ENCODE results near the gene ANKS4B. TPM values are rescaled to one million over a fixed set of nuclear protein-coding genes. Genes with fewer than 3 reads are reported as not detected.
"Not testable (repeated sequence)": the region's sequence is repeated elsewhere in the genome, so short reads cannot be mapped to it uniquely, and the experiment has no call there.

Gene ANKS4B, protein sequence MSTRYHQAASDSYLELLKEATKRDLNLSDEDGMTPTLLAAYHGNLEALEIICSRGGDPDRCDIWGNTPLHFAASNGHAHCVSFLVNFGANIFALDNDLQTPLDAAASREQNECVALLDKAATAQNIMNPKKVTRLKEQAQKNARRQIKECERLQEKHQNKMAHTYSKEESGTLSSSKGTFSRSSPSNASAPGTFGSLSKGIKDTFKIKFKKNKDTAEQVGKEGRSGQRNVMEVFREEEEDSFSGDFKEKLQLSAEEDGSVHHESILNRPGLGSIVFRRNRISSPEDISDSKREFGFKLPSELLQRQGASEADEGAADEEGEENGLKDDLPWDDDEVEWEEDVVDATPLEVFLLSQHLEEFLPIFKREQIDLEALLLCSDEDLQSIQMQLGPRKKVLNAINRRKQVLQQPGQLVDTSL
- total RNA-seq = under 1 TPM in 7 of 8 experiments, not detected in 1; 0.05 to 0.43 (median 0.10) TPM

DNA sequence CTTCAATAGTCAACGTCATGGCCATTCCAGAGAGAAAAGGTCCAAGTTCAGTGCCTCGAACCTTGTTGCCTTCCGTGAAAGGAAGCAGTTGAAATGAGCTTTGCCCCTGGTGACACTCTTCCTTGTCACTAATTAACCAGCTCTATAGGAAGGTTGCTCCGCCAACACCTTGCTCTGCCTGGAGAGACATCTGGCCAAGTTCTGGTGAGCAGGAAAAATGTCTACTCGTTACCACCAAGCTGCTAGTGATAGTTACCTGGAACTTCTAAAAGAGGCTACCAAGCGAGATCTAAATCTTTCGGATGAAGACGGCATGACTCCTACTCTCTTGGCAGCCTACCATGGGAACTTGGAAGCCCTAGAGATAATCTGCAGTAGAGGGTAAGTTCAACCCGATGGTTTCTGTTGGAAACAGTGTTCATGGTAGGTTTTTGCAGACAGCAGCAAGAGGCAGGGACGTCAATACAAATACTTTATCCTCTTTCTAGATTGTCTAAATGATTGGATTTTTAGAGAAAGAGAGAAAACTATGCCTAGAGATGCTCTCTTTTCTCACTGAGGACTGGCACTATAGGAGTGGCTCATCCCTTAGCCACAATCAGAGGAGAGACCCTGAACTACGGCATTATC is at the start of gene ANKS4B:
Gene ANKS4B (plus strand): TSS at position 179 of the 630 bp plus-strand sequence. CDS start 39 bp downstream, at position 218.
- 37 to 91% (median 79%) methylated on average over 1 to 7 of the region's 11 CpGs; no CpG with 5 or more reads in 1 of the 10 experiments for WGBS, 10 experiments
- Histone ChIP-seq H3K27ac (no peak within 1 kb of the TSS), H3K4me3 (no peak within 1 kb of the TSS), H3K4me1 (replicated peaks in 1 of 2) (no peaks in the 10 kb centered on the region)
- in situ Hi-C loops (cut with MboI; ENCODE audit: low pct_unique_long_range_greater_than_20kb in 2 of 9, low sequenced_read_pairs in 9 of 9, unreplicated experiment in 9 of 9) = no loop called here
- ATAC-seq (replicated peaks in 6 of 8) = no peak

DNA sequence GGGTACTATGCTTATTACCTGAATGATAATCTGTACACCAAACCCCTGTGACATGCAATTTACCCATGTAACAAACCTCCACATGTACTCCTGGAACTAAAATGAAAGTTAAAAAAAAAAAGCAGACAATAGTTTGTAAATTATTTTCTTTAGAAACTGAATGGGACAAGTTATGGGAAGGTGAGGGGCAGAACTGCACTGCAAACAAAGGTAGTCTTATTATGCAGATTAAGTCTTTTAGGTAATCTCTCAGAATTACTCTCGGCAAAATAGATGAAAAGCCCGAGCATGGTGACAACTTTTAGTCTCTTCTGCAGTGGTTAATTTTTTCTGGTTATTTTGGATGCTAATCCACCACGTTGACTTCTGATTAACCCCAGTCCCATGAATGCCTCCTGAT is 49.5 kb upstream of the ANKS4B start:
- no peak for ATAC-seq (replicated peaks in 6 of 8)
- in situ Hi-C loops (cut with MboI; ENCODE audit: low pct_unique_long_range_greater_than_20kb in 2 of 9, low sequenced_read_pairs in 9 of 9, unreplicated experiment in 9 of 9) = loop anchor here in 6 of 9 experiments (10.0 to 25.0 kb wide), 5 partner anchors 101 to 1153 kb away; partner anchors contain the start of gene CRYM (in 2 of the 6)
- 72 to 100% (median 84%) methylated on average over 1 to 3 of the region's 3 CpGs; no CpG with 5 or more reads in 3 of the 10 experiments for WGBS, 10 experiments
- H3K27ac ChIP-seq = no peak overlapping the region
- H3K4me3 ChIP-seq = no peak overlapping the region
- H3K4me1 ChIP-seq (replicated peaks in 1 of 2) = no peaks in the 10 kb centered on the region

DNA sequence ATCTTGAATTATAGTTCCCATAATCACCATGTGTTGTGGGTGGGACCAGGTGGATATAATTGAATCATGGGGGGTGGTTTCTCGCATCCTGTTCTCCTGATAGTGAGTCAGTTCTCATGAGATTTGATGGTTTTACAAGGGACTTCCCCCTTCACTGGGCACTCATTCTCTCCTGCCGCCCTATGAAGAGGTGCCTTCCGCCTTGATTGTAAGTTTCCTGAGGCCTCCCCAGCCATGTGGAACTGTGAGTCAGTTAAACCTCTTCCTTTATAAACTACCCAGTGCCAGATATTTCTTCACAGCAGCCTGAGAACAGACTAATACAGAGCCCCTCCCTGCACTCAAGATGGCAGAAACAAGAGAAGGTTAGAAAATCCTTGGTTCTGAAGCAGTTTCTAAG is 48.7 kb upstream of the ANKS4B start:
- in situ Hi-C loops (cut with MboI; ENCODE audit: low pct_unique_long_range_greater_than_20kb in 2 of 9, low sequenced_read_pairs in 9 of 9, unreplicated experiment in 9 of 9) = loop anchor here in 6 of 9 experiments (10.0 to 25.0 kb wide), 5 partner anchors 100 to 1152 kb away; partner anchors contain the start of gene CRYM (in 2 of the 6)
- WGBS, 10 experiments = 0 to 100% (median 83%) methylated on average over 1 to 3 of the region's 3 CpGs; no CpG with 5 or more reads in 3 of the 10 experiments
- peak in 2 of 8 experiments; percentile 13 to 52 for ATAC-seq (replicated peaks in 6 of 8)

DNA sequence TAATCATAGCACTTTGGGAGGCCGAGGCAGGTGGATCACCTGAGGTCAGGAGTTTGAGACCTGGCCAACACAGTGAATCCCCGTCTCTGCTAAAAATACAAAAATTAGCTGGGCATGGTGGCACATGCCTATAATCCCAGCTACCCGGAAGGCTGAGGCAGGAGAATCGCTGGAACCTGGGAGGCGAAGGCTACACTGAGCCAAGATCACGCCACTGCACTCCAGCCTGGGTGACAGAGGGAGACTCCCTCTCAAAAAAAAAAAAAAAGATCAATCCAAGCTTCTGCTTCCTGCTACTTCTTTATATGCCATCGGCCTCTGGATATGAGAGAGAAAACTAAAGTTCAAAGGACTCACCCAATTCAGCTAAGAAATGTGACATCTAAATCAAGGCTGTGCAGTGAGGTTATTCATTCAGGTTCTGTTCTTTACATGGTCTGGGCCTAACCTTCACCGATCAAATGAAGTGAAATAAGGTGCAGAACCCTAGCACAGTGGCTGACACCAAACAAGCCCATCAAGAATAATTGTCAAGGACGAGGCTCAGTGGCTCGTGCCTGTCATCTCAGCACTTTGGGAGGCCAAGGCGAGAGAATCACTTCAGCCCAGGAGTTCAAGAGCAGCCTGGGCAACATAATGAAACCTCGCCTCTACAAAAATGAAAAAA is 47.7 kb upstream of the ANKS4B start:
- ATAC-seq (replicated peaks in 6 of 8) = no peak
- in situ Hi-C loops (cut with MboI; ENCODE audit: low pct_unique_long_range_greater_than_20kb in 2 of 9, low sequenced_read_pairs in 9 of 9, unreplicated experiment in 9 of 9) = loop anchor here in 6 of 9 experiments (10.0 to 25.0 kb wide), 5 partner anchors 99 to 1152 kb away; partner anchors contain the start of gene CRYM (in 2 of the 6)
- no peak overlapping the region for H3K27ac ChIP-seq
- H3K4me1 ChIP-seq (replicated peaks in 1 of 2) = no peaks in the 10 kb centered on the region
- 67 to 100% (median 86%) methylated on average over 1 to 11 of the region's 12 CpGs; no CpG with 5 or more reads in 2 of the 10 experiments for WGBS, 10 experiments
- H3K4me3 ChIP-seq = no peak overlapping the region

More for the DNA sequence above, 48.7 kb upstream of the ANKS4B start:
- H3K4me1 ChIP-seq (replicated peaks in 1 of 2) = no peaks in the 10 kb centered on the region
- H3K27ac ChIP-seq = no peak overlapping the region
- no peak overlapping the region for H3K4me3 ChIP-seq

DNA sequence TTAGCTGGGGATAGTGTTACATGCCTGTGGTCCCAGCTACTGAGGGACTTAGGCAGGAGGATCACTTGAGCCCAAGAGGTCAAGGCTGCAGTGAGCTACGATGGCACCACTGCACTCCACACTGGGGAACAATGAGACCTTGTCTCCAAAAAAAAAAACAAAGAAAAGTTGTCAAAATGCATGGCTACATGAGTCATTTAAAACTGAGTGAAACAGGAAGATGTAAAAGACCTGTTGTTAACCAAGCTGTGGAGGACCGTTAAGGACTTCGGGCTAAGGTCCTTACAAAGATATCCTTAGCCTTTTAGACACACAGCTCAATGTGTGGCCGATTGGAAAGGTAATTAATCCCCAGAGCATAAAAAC is 47.2 kb upstream of the ANKS4B start:
- H3K27ac ChIP-seq = no peak overlapping the region
- H3K4me3 ChIP-seq = no peak overlapping the region
- no peak for ATAC-seq (replicated peaks in 6 of 8)
- in situ Hi-C loops (cut with MboI; ENCODE audit: low pct_unique_long_range_greater_than_20kb in 2 of 9, low sequenced_read_pairs in 9 of 9, unreplicated experiment in 9 of 9) = loop anchor here in 6 of 9 experiments (10.0 to 25.0 kb wide), 5 partner anchors 98 to 1151 kb away; partner anchors contain the start of gene CRYM (in 2 of the 6)
- H3K4me1 ChIP-seq (replicated peaks in 1 of 2) = no peaks in the 10 kb centered on the region
- 42 to 83% (median 60%) methylated on average over 2 to 4 of the region's 4 CpGs; no CpG with 5 or more reads in 1 of the 10 experiments for WGBS, 10 experiments

DNA sequence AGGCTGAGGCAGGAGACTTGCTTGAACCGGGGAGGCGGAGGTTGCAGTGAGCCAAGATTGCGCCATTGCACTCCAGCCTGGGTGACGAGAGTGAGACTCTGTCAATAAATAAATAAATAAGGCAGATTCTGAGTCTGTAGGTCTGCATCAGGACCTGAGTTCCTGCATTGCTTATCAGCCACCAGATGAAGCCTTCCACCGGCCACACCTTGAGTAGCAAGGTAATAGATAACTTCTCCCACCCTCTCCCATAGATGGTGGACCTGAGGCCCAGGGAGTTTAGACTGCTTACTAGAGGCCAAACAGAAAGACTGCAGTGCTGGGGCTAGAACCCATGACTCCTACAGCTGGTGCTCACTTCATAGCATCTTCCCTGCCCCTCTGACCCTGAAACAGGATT is 44.2 kb upstream of the ANKS4B start:
- ATAC-seq (replicated peaks in 6 of 8) = no peak
- Histone ChIP-seq H3K27ac (no peak overlapping the region), H3K4me1 (replicated peaks in 1 of 2) (no peaks in the 10 kb centered on the region), H3K4me3 (no peak overlapping the region)
- in situ Hi-C loops (cut with MboI; ENCODE audit: low pct_unique_long_range_greater_than_20kb in 2 of 9, low sequenced_read_pairs in 9 of 9, unreplicated experiment in 9 of 9) = loop anchor here in 6 of 9 experiments (10.0 to 25.0 kb wide), 5 partner anchors 95 to 1148 kb away; partner anchors contain the start of gene CRYM (in 2 of the 6)
- 40 to 100% (median 80%) methylated on average over 1 to 4 of the region's 5 CpGs; no CpG with 5 or more reads in 5 of the 10 experiments for WGBS, 10 experiments

DNA sequence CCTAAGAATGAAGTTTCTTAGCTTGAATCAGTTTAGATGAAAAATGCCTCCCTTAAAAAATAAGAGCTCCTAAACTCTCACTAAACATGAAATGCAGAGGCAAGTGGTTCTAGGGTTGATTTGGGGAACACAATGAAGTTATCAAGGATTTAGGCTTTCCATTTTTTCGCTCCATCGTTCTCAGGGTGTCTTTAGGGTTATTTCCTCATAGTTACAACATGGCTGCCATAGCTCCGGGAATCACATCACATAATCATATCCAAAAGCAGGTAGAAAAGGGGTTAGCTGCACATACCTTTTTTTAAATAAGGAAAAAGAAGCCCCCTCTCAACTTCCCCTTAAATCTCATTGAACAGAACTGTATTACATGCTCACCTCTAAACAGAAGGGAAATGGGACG is 43.5 kb upstream of the ANKS4B start:
- in situ Hi-C loops (cut with MboI; ENCODE audit: low pct_unique_long_range_greater_than_20kb in 2 of 9, low sequenced_read_pairs in 9 of 9, unreplicated experiment in 9 of 9) = loop anchor here in 3 of 9 experiments (25.0 kb wide), 2 partner anchors 97 to 1147 kb away; partner anchors contain the start of gene CRYM (in 2 of the 3)
- no peak overlapping the region for H3K27ac ChIP-seq
- ATAC-seq (replicated peaks in 6 of 8) = no peak
- no peaks in the 10 kb centered on the region for H3K4me1 ChIP-seq (replicated peaks in 1 of 2)
- 70 to 100% (median 80%) methylated on average over 2 to 4 of the region's 4 CpGs; no CpG with 5 or more reads in 2 of the 10 experiments for WGBS, 10 experiments
- no peak overlapping the region for H3K4me3 ChIP-seq

DNA sequence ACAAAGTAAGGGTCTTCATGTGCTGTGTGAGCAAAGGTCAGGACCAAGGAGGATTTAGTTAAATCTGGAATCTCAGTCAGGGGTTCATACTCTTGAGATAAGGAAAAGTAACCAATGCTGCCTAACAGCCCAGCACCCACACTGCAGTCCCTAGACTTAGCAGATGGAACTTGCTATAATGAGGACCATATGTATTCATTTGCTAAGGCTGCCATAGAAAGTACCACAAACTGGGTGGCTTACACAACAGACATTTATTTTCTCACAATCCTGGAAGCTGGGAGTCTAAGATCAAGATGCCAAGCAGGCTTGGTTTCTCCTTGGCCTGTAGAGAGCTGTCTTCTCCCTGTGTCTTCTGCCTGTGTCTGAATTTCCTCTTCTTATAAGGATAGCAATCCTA is 42.9 kb upstream of the ANKS4B start:
- H3K27ac ChIP-seq = no peak overlapping the region
- in situ Hi-C loops (cut with MboI; ENCODE audit: low pct_unique_long_range_greater_than_20kb in 2 of 9, low sequenced_read_pairs in 9 of 9, unreplicated experiment in 9 of 9) = loop anchor here in 3 of 9 experiments (25.0 kb wide), 2 partner anchors 97 to 1147 kb away; partner anchors contain the start of gene CRYM (in 2 of the 3)
- H3K4me1 ChIP-seq (replicated peaks in 1 of 2) = no peaks in the 10 kb centered on the region
- no peak for ATAC-seq (replicated peaks in 6 of 8)
- H3K4me3 ChIP-seq = no peak overlapping the region

DNA sequence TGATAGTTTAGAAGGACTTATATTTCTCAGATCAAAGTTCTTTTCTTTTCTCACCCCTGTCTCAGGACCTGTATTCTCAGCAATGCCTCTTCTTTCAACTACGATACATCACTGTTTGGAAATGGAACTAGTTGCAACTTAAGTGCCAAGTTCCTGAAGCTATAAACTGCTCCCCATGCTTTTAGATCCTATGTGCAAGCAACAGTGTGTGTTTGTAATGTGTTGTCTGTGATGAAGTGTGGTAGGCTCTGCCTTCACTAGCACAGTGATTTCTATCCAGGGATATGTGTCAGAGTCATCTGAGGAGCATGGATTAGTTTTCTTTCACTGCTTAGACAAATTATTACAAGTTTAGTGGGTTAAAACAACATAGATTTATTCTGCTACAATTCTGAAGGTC is 40.5 kb upstream of the ANKS4B start:
- H3K4me1 ChIP-seq (replicated peaks in 1 of 2) = no peaks in the 10 kb centered on the region
- H3K27ac ChIP-seq = no peak overlapping the region
- no peak for ATAC-seq (replicated peaks in 6 of 8)
- in situ Hi-C loops (cut with MboI; ENCODE audit: low pct_unique_long_range_greater_than_20kb in 2 of 9, low sequenced_read_pairs in 9 of 9, unreplicated experiment in 9 of 9) = loop anchor here in 3 of 9 experiments (25.0 kb wide), 2 partner anchors 94 to 1144 kb away; partner anchors contain the start of gene CRYM (in 2 of the 3)
- 40 to 100% (median 100%) methylated on average over 1 of the region's 1 CpG; no CpG with 5 or more reads in 3 of the 10 experiments for WGBS, 10 experiments
- no peak overlapping the region for H3K4me3 ChIP-seq

DNA sequence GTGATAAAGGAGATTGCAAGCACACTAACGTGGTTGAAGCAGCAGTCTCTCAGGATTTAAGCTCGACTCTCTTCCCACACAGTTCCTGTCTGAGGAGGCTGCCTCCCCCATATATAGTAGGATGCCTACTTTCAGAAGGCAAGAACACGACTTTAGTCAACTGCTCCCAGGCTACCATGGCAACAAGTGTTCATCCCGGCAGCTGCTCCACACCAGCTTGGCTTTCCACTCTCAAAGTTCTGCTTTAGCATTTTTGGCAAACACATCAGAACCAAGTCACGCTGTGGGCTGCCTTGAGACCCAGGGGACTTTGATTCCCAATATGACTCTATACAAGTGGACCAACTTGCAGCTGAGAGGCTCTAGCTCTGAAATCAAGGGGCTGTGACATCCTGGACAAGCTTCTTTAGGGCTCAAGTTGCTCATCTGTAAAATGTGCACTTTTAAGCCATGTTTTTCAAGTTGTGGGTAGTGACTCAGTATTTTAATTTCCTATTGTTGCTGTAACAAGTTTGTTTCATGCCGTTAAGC is 38.7 kb upstream of the ANKS4B start:
- in situ Hi-C loops (cut with MboI; ENCODE audit: low pct_unique_long_range_greater_than_20kb in 2 of 9, low sequenced_read_pairs in 9 of 9, unreplicated experiment in 9 of 9) = loop anchor here in 3 of 9 experiments (25.0 kb wide), 2 partner anchors 92 to 1142 kb away; partner anchors contain the start of gene CRYM (in 2 of the 3)
- no peak overlapping the region for H3K4me3 ChIP-seq
- 0 to 72% (median 25%) methylated on average over 2 to 4 of the region's 6 CpGs; no CpG with 5 or more reads in 2 of the 10 experiments for WGBS, 10 experiments
- H3K4me1 ChIP-seq (replicated peaks in 1 of 2) = no peaks in the 10 kb centered on the region
- peak in 2 of 8 experiments; percentile 63 to 74 for ATAC-seq (replicated peaks in 6 of 8)
- H3K27ac ChIP-seq = no peak overlapping the region

DNA sequence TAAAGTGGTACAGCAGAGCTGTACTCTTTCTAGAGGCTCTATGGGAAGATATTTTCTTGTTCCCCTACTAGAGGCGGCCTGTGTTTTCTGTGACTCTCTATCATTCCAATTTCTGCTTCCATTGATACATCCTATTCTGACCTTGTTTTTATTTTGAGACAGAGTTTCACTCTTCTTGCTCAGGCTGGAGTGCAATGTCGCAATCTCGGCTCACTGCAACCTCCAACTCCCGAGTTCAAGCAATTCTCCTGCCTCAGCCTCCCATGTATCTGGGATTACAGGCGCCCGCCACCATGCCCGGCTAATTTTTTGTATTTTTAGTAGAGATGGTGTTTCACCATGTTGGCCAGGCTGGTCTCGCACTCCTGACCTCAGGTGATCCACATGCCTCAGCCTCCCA is 38.2 kb upstream of the ANKS4B start:
- not testable (repeated sequence) for ATAC-seq (replicated peaks in 6 of 8); H3K4me3 ChIP-seq; H3K4me1 ChIP-seq (replicated peaks in 1 of 2); H3K27ac ChIP-seq
- in situ Hi-C loops (cut with MboI; ENCODE audit: low pct_unique_long_range_greater_than_20kb in 2 of 9, low sequenced_read_pairs in 9 of 9, unreplicated experiment in 9 of 9) = loop anchor here in 3 of 9 experiments (25.0 kb wide), 2 partner anchors 92 to 1142 kb away; partner anchors contain the start of gene CRYM (in 2 of the 3)
- 40 to 100% (median 75%) methylated on average over 1 to 7 of the region's 8 CpGs; no CpG with 5 or more reads in 5 of the 10 experiments for WGBS, 10 experiments

DNA sequence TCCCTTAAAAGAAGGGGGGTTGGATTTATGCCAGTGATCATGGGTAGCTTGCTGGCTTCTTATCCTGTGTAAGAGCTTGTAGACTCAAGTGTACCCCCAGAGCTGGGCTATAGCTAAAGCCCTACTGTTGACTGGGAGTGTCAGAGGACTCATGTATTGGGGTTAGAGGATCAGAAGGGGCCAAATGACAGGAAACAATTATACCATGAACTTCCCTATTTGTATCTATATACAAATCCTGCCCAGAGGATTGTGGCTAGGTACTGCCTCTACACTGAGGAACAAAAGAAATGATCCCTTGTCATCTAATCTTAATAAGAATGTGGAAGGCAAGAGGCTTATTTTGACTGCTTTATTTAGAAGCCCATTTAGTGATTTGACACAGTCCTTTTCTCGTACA is 36.4 kb upstream of the ANKS4B start:
- WGBS, 10 experiments = 25 to 80% (median 38%) methylated on average over 1 of the region's 1 CpG; no CpG with 5 or more reads in 6 of the 10 experiments
- no peaks in the 10 kb centered on the region for H3K4me1 ChIP-seq (replicated peaks in 1 of 2)

More for the DNA sequence above, 36.4 kb upstream of the ANKS4B start:
- Histone ChIP-seq H3K27ac (no peak overlapping the region), H3K4me3 (no peak overlapping the region)
- in situ Hi-C loops (cut with MboI; ENCODE audit: low pct_unique_long_range_greater_than_20kb in 2 of 9, low sequenced_read_pairs in 9 of 9, unreplicated experiment in 9 of 9) = loop anchor here in 3 of 9 experiments (25.0 kb wide), 2 partner anchors 90 to 1140 kb away; partner anchors contain the start of gene CRYM (in 2 of the 3)
- ATAC-seq (replicated peaks in 6 of 8) = no peak
